Upper lobe of right lung (tissue), 1 donor: Measurements from ENCODE around the gene FIZ1. TPM values are rescaled to one million over a fixed set of nuclear protein-coding genes. Genes with fewer than 3 reads are reported as not detected.

Source experiments
- ATAC-seq: fragments of 200-7000 bp; cut with Tn5 transposase; one replicate; pipeline ENCODE4 v1.9.1; 2020; ENCODE audit warnings: mild to moderate bottlenecking, moderate library complexity
- DNase-seq: peaks from one replicate; pipeline ENCODE4 v3.0.0-alpha.2; 2020
- H3K27ac ChIP-seq: fragments of 200-600 bp; one replicate; pipeline ENCODE4 v1.8.0; 2022
- H3K27me3 ChIP-seq: fragments of 200-600 bp; one replicate; pipeline ENCODE4 v1.8.0; 2022; ENCODE audit warnings: mild to moderate bottlenecking
- H3K36me3 ChIP-seq: fragments of 200-600 bp; one replicate; pipeline ENCODE4 v1.8.0; 2022
- H3K4me1 ChIP-seq: fragments of 200-600 bp; one replicate; pipeline ENCODE4 v1.8.0; 2022
- H3K4me3 ChIP-seq: fragments of 200-600 bp; one replicate; pipeline ENCODE4 v1.8.0; 2022; ENCODE audit warnings: mild to moderate bottlenecking
- H3K9me3 ChIP-seq: fragments of 200-600 bp; one replicate; pipeline ENCODE4 v1.8.0; 2022
- CTCF ChIP-seq: fragments of 200-600 bp; IDR thresholded peaks from one replicate; pipeline ENCODE4 v1.8.0; 2022; ENCODE audit warnings: antibody characterized with exemption
- intact Hi-C: fragments of 100-400 bp; cut with DNase I; formaldehyde crosslinking; loops from one replicate; pipeline ENCODE4 v1.11.0; 2022
- total RNA-seq: library from RNA; stranded (reverse); fragmentation: NEBNext Ultra II Directional; extraction: Animal tissue kit (Norgen Biotek cat#: 25700); gene quantifications from one replicate; pipeline ENCODE4 v1.2.1, GENCODE V29; 2021
- donor health status: DM: no; HTN: yes; CAD: no; lungs with severe emphysema.

Gene FIZ1
- total RNA-seq, 1 donor from 2014 or later, result 14.9 TPM

- Histone ChIP-seq H3K4me1 (no peaks in the 10 kb centered on the region), H3K27ac (no peak overlapping the region), H3K27me3 (no peaks in the 10 kb centered on the region), H3K9me3 (no peaks in the 10 kb centered on the region), H3K36me3 (no peaks in the 10 kb centered on the region), H3K4me3 (no peak overlapping the region)
- intact Hi-C loops, result no loop called here
- ATAC-seq (peak; percentile 84), DNase-seq (no peak)
- TF ChIP-seq CTCF, result no peak
These were observed 36.0 kb downstream of the FIZ1 start for GRCh38 chr19:55563261-55563690.

GRCh38 chr19:55559684-55560083 is 39.6 kb downstream of the FIZ1 start:
- Histone ChIP-seq H3K9me3 (no peaks in the 10 kb centered on the region), H3K4me3 (no peak overlapping the region), H3K36me3 (no peaks in the 10 kb centered on the region), H3K27ac (no peak overlapping the region), H3K4me1 (no peaks in the 10 kb centered on the region), H3K27me3 (no peaks in the 10 kb centered on the region)
- intact Hi-C loops, result no loop called here
- ATAC-seq, result no peak
- TF ChIP-seq CTCF, result no peak
- no peak for DNase-seq

GRCh38 chr19:55554741-55555152 is 44.6 kb downstream of the FIZ1 start:
- Histone ChIP-seq H3K27me3 (no peaks in the 10 kb centered on the region), H3K27ac (no peak overlapping the region), H3K9me3 (no peaks in the 10 kb centered on the region), H3K36me3 (no peaks in the 10 kb centered on the region), H3K4me1 (no peaks in the 10 kb centered on the region), H3K4me3 (no peak overlapping the region)
- intact Hi-C loops, result no loop called here
- no peak for TF ChIP-seq CTCF
- no peak for DNase-seq
- no peak for ATAC-seq

DNA sequence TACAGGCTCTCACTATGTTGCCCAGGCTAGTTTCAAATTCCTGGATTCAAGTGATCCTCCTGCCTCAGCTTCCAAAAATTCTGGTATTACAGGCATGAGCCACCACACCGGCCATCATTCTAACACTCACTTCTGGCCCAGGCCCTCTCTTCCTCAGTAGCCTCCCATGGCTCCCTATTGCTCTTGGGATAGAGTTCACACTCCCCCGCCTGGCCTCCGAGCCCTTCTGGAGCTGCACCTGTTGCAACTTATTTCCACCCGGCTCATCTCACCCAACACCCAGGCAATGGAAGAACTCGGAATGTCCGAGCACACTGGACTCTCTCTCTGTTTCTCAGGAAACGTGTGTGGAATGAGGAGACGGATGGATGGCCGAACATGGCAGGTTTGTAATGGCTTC is 45.0 kb downstream of the FIZ1 start:
- Histone ChIP-seq H3K36me3 (no peaks in the 10 kb centered on the region), H3K27me3 (no peaks in the 10 kb centered on the region), H3K4me1 (no peaks in the 10 kb centered on the region), H3K27ac (no peak overlapping the region), H3K4me3 (no peak overlapping the region), H3K9me3 (no peaks in the 10 kb centered on the region)
- no peak for TF ChIP-seq CTCF
- no peak for ATAC-seq
- intact Hi-C loops, result no loop called here
- DNase-seq, result no peak

- no peak for TF ChIP-seq CTCF
These were observed 45.8 kb downstream of the FIZ1 start for GRCh38 chr19:55553217-55554182.

More at GRCh38 chr19:55553217-55554182, 45.8 kb downstream of the FIZ1 start:
- Histone ChIP-seq H3K36me3 (no peaks in the 10 kb centered on the region), H3K4me1 (no peaks in the 10 kb centered on the region), H3K4me3 (no peak overlapping the region), H3K27me3 (no peaks in the 10 kb centered on the region), H3K27ac (no peak overlapping the region), H3K9me3 (no peaks in the 10 kb centered on the region)
- ATAC-seq, result no peak
- intact Hi-C loops, result no loop called here
- DNase-seq, result no peak
